Esophagus muscularis mucosa (tissue), 3 donors: ENCODE data around the gene SELENON.

Source experiments
- CTCF ChIP-seq, 3 experiments: fragments of 200-600 bp in 2 of 3; fragments of 450-650 bp in 1 of 3; sonication (generic) in 2 of 3; IDR thresholded peaks; one replicate each; pipeline ENCODE4 v1.5.1; 2017 to 2019; ENCODE audit warnings: antibody characterized with exemption in 3 of 3, mild to moderate bottlenecking in 2 of 3, moderate library complexity in 1 of 3
- POLR2A ChIP-seq: fragments of 450-650 bp; IDR thresholded peaks from one replicate; pipeline ENCODE4 v1.6.1; 2017; ENCODE audit warnings: antibody characterized with exemption, moderate library complexity, mild to moderate bottlenecking, low read depth
- POLR2AphosphoS5 ChIP-seq, 2 donors: sonication (generic); formaldehyde crosslinking; IDR thresholded peaks; one replicate each; pipeline ENCODE4 v1.6.1; 2017; ENCODE audit warnings: antibody characterized with exemption in 2 of 2

GRCh38 chr1:25787760-25788166 is 12.2 kb upstream of the SELENON start:
- TF ChIP-seq CTCF (IDR thresholded peaks at IDR 0.05) (no peak), POLR2AphosphoS5 (IDR thresholded peaks at IDR 0.05) (no peak), POLR2A (no peak)
